DMS79 treated with DMSO at 0.1 percent for 48 hours (cell line): ENCODE results near the gene GEN1.

Experiments
- DNase-seq: peaks from one replicate; lab custom pipeline; 2025; lab: John Stamatoyannopoulos, UW

The GEN1 gene

GRCh38 chr2:17795309-17795708 lies 41.4 kb downstream of the GEN1 start:
- no peak for DNase-seq

GRCh38 chr2:17798338-17798737 lies 44.4 kb downstream of the GEN1 start:
- DNase-seq = peak; percentile 32

GRCh38 chr2:17799301-17800120 lies 45.6 kb downstream of the GEN1 start:
- DNase-seq = no peak

DNA sequence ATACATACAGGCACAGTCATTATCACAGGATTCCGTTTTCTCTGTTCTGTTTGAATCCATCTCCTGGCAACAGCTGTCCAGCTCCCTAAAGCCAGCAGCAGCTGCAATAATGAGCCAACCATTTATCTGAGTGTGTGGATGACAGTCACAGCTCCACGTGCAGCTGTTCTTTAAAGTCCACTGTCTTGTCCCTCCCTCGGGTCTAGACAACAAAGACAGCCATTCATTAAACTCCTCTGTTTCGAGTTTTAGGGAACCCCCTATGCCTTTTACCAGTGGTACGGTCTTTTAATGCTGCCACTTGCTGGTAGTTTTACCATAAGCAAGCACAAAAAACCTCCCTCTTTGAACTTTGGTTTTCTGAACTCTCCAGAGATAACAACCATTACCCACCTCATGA lies 46.3 kb downstream of the GEN1 start:
- no peak for DNase-seq

- peak; percentile 76 for DNase-seq
These were observed 46.9 kb downstream of the GEN1 start for GRCh38 chr2:17800693-17801458.

DNA sequence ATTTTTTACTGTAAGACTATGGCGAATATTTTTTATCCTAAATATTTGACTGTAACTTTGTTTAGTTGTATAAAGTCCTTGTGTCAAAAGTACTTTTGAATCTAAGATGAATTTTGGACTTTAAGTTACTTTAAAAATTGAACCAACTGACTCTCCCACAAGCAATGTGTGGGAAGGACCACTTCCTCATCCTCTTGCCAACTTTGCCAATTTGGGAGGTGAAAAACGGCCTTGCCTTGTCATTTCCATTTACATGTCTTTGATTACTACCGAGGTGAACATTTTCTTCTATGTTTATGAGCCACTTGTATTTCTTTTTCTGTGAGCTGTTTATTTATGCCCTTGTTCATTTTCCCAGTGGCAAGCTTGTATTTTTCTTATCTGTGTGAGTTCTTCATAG lies 49.6 kb downstream of the GEN1 start:
- DNase-seq = no peak

- DNase-seq = no peak
These were observed 50.4 kb downstream of the GEN1 start for GRCh38 chr2:17804358-17804757.

DNA sequence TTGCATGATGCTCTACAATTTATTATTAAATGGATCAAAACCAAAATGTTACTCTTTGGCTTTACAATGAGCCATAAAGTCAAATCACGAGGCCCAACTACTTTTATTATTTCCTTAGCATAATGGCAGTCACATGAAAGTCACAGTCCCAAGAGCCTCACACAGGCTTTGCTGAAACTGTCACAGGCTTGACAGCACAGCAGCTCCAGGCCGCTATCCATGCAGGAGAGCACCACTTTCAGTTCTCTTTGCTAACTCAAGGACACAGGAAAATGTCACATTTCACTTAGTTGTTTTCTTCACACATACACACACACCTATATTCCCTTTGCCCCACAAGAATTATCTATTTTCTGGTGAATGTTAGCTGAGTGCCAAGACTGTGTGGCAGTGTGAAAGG lies 51.2 kb downstream of the GEN1 start:
- no peak for DNase-seq

- DNase-seq = no peak
These were observed 51.9 kb downstream of the GEN1 start for GRCh38 chr2:17805717-17806363.

DNA sequence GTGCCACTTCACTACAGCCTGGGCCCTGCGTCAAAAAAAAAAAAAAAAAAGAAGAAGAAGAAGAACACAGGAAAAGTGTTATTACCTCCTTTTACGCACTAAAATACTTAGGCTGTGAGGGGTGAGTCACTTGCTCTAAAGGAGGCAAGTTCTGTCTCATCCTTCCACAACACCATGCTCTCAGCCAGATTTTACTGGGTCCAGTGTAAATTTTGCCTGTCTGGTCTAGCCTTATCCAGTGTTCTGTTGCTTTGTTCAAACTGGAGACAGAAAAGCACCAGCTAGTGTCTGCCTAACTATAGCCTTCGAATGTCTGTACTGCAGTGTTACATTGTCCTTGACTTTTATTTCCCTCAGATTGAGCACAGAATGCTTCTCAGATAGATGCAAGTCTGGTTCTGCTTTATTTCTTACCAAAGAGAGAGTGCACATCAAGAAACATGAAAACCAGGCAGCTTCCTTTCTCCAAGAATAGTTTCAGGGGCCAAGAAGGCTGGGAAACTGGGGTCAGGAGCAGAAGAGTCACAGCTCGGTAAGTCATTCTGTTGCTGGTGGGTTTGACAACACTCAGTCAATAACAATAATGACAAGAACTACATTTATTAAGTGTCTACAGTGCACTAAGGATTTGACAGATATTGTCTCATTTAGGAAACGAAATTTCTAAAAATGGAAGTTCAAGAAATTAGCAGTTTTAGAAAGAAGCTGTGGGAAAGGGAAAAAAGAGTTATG lies 59.2 kb downstream of the GEN1 start:
- DNase-seq = no peak

- no peak for DNase-seq
These were observed 60.0 kb downstream of the GEN1 start for GRCh38 chr2:17813742-17814473.

GRCh38 chr2:17814601-17815000 lies 60.7 kb downstream of the GEN1 start:
- DNase-seq = no peak

DNA sequence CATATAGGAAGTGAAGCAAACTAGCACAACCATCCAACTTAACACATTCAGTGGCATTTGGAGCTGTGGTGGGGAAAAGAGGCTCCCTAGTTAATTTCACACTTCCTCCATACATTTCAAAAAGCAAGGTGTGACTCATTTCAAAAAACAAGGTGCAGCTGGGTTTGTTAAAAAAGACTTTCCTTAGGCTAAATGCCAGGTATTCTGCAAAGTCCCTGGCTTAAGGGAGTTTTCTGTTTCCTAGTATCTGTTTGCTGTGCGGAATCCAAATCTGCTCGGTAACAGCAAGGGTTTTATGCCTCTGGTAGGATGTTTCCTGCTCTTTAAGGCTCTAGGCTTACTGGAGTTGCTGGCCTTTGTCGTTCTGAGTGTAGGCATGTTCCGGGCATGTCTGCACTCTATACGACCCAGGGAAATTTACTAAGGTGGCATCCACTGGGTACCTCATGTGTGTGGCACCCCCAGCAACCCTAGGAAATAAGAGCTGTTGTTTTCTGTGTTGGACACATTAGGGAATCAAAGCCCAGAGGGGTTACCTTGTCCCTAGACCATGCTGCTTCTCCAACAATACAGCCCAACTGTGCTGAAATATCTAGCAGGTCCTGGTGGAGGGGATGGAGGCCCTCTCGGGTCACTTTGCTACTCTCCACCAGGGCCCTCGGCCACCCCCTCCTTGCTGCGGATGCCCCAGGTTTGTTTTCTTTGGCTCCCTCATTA lies 61.7 kb downstream of the GEN1 start:
- DNase-seq = no peak

GRCh38 chr2:17816396-17817245 lies 62.7 kb downstream of the GEN1 start, which contains the start of gene MSGN1:
MSGN1 (plus strand) TSS chr2:17816460; CDS start chr2:17816519, 59 bp downstream.
- DNase-seq = peak; percentile 60

DNA sequence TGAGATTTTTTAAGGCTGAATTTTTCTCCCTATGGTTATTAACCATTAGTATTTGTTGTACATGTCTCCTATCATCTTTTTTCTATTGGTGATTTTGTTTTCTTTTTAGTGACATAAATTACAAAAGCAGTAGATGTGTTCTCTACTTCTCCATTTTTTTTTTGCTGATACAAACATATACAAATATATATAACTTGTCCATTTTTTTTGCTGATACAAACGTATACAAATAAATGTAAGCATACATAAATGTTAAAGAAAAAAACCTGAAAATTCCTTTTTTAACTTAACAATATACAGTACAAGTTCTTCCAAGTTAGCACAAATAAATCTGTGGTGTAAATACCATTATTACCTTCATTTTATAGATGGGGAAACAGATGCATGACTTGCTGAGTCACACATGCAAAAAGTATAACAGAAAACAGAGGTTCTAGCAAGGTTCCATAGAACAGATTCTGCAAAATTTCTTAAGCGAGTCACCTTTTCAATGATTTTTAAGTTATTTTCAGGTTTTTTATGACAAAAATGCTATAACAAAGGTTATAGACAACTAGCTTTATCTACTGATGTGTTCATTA lies 64.4 kb downstream of the GEN1 start:
- no peak for DNase-seq

DNA sequence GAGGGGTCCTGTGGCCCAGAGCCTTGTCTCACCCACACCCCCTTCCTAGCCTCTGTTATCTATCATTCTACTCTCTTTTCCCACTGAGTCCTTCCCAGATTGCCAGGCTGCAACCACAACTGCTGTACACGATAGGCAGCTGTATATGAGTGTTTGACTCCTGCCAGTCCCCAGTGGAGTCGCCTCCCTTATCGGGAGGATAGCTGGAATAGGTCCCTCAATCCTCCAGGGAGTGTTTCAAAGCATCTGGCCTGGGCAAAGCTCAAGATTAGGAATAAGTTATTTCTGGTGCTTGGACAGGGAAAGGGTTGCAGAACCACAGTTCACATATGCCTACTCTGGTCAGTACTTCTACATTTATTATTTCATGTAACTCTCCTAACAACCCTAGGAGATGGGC lies 67.1 kb downstream of the GEN1 start:
- no peak for DNase-seq

- DNase-seq = no peak
These were observed 67.9 kb downstream of the GEN1 start for GRCh38 chr2:17821535-17822444.

- peak; percentile 26 for DNase-seq
These were observed 68.6 kb downstream of the GEN1 start for GRCh38 chr2:17822445-17823117.
